ENCODE measurements around the gene MIGA1.

Gene MIGA1

DNA sequence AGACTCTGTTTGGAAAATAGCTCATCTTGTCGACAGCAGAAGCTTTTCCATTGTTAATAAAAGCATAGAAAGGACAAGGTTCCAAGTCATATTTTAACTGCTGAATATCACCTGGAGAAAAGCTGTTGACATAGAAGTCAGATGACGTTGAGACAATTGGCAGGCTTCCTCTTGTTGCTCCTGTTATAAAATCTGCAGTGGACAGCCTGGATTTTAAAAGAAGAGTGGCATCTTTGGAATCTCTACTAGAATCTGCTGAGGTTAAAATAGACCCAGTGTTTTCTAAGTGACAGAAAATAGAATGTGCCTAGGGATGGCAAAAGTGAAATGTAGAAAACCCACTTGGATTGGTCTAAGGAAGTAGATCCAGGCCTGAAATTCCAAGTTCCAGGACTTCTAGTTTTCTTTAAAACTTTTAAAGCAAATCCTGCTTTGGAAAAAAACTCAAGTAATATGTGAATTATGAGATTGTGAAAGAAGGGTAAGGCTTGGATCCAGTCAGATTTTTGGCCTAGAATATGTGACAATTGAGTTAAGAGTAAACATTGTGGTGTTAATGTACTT lies 55.4 kb downstream of the MIGA1 start:
- Histone ChIP-seq H3K4me3 (ENCODE audit: low read length) (no peak overlapping the region), H3K4me1 (ENCODE audit: insufficient read depth, low read length) (no peaks in the 10 kb centered on the region), H3K36me3 (ENCODE audit: insufficient read depth, low read length) (peaks cover 8% of the 10 kb centered on the region), H3K27me3 (ENCODE audit: insufficient read depth, low read length) (no peaks in the 10 kb centered on the region), H3K9me3 (ENCODE audit: low read length) (no peaks in the 10 kb centered on the region), H2AFZ (ENCODE audit: low read depth, low read length) (no peak overlapping the region)

- no peaks in the 10 kb centered on the region for H3K9me3 ChIP-seq (ENCODE audit: low read length)
- H3K4me3 ChIP-seq (ENCODE audit: low read length) = no peak overlapping the region
These were observed 62.1 kb downstream of the MIGA1 start for GRCh38 chr1:77841574-77841973.

GRCh38 chr1:77845951-77846350 lies 66.5 kb downstream of the MIGA1 start:
- peaks cover 2% of the 10 kb centered on the region for H3K9me3 ChIP-seq (ENCODE audit: low read length)
- H3K36me3 ChIP-seq (ENCODE audit: insufficient read depth, low read length) = peaks cover 4% of the 10 kb centered on the region
- no peaks in the 10 kb centered on the region for H3K4me1 ChIP-seq (ENCODE audit: insufficient read depth, low read length)
- H3K4me3 ChIP-seq (ENCODE audit: low read length) = no peak overlapping the region
- H3K27me3 ChIP-seq (ENCODE audit: insufficient read depth, low read length) = no peaks in the 10 kb centered on the region
- H2AFZ ChIP-seq (ENCODE audit: low read depth, low read length) = no peak overlapping the region

More at GRCh38 chr1:77841574-77841973, 62.1 kb downstream of the MIGA1 start:
- Histone ChIP-seq H2AFZ (ENCODE audit: low read depth, low read length) (no peak overlapping the region), H3K4me1 (ENCODE audit: insufficient read depth, low read length) (no peaks in the 10 kb centered on the region), H3K36me3 (ENCODE audit: insufficient read depth, low read length) (peaks cover 4% of the 10 kb centered on the region), H3K27me3 (ENCODE audit: insufficient read depth, low read length) (no peaks in the 10 kb centered on the region)

DNA sequence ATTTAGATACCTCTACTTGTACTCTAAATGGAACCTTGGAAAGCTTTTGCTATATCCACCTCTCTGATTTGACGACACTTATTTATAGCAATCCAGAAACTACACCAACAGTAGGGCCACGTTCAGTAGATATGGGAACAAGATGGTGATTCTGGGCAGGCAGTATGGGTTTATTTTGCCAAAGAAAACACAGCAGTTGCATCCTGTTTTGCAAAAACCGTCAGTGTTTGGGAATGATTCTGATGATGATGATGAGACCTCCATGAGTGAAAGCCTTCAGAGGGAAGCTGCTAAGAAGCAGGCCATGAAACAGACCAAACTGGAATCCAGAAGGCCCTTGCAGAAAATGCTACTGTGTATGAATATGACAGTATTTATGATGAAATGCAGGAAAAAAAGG lies 67.5 kb downstream of the MIGA1 start:
- Histone ChIP-seq H3K9me3 (ENCODE audit: low read length) (peaks cover 2% of the 10 kb centered on the region), H2AFZ (ENCODE audit: low read depth, low read length) (no peak overlapping the region), H3K27me3 (ENCODE audit: insufficient read depth, low read length) (no peaks in the 10 kb centered on the region), H3K4me1 (ENCODE audit: insufficient read depth, low read length) (no peaks in the 10 kb centered on the region), H3K4me3 (ENCODE audit: low read length) (no peak overlapping the region), H3K36me3 (ENCODE audit: insufficient read depth, low read length) (peaks cover 4% of the 10 kb centered on the region)

GRCh38 chr1:77847621-77848080 lies 68.2 kb downstream of the MIGA1 start:
- H3K36me3 ChIP-seq (ENCODE audit: insufficient read depth, low read length) = peaks cover 4% of the 10 kb centered on the region
- no peaks in the 10 kb centered on the region for H3K4me1 ChIP-seq (ENCODE audit: insufficient read depth, low read length)
- H3K27me3 ChIP-seq (ENCODE audit: insufficient read depth, low read length) = no peaks in the 10 kb centered on the region
- no peak overlapping the region for H3K4me3 ChIP-seq (ENCODE audit: low read length)
- peaks cover 2% of the 10 kb centered on the region for H3K9me3 ChIP-seq (ENCODE audit: low read length)
- no peak overlapping the region for H2AFZ ChIP-seq (ENCODE audit: low read depth, low read length)

DNA sequence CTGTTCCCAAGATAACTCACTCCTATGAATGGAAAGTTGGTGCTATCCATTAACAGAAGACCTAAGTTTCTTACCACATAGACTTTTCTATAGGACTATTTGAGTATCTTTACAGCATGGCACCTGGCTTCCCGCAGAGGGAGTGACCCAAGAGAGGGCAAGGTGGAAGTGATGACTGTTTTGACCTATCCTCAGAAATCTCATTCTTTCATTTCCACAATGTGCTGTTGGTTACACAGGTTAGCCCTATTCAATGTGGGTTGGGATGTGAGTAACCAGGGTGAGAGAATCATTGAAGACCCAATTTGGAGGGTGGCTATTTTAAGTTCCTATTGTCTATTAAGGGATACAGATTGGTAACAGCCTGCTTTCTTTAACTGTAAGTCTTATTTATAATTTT lies 70.6 kb downstream of the MIGA1 start:
- Histone ChIP-seq H3K4me1 (ENCODE audit: insufficient read depth, low read length) (no peaks in the 10 kb centered on the region), H3K4me3 (ENCODE audit: low read length) (no peak overlapping the region), H2AFZ (ENCODE audit: low read depth, low read length) (no peak overlapping the region), H3K27me3 (ENCODE audit: insufficient read depth, low read length) (no peaks in the 10 kb centered on the region), H3K9me3 (ENCODE audit: low read length) (peaks cover 2% of the 10 kb centered on the region), H3K36me3 (ENCODE audit: insufficient read depth, low read length) (peaks cover 2% of the 10 kb centered on the region)

DNA sequence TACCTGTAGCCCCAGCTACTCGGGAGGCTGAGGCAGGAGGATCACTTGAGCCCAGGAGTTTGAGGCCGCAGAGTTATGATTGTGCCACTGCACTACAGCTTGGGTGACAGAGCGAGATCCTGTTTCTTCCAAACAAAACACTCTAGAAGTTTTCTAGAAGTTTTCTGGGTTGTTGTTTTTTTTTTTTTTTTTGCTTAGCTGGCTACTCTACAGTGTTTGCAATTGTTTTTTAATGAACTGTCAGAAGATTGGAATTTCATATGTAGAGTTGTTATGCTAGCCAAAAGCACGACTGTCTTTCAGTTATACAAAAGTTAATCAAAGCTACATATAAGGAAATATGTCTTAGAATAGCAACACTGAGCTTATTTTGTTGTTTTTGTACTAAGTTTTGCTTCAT lies 78.1 kb downstream of the MIGA1 start:
- Histone ChIP-seq H2AFZ (ENCODE audit: low read depth, low read length) (no peak overlapping the region), H3K36me3 (ENCODE audit: insufficient read depth, low read length) (peaks cover 8% of the 10 kb centered on the region), H3K9me3 (ENCODE audit: low read length) (no peaks in the 10 kb centered on the region), H3K4me3 (ENCODE audit: low read length) (no peak overlapping the region), H3K27me3 (ENCODE audit: insufficient read depth, low read length) (no peaks in the 10 kb centered on the region), H3K4me1 (ENCODE audit: insufficient read depth, low read length) (no peaks in the 10 kb centered on the region)

GRCh38 chr1:77858725-77859124 lies 79.3 kb downstream of the MIGA1 start:
- Histone ChIP-seq H3K36me3 (ENCODE audit: insufficient read depth, low read length) (peaks cover 10% of the 10 kb centered on the region), H3K4me1 (ENCODE audit: insufficient read depth, low read length) (no peaks in the 10 kb centered on the region), H3K27me3 (ENCODE audit: insufficient read depth, low read length) (no peaks in the 10 kb centered on the region), H3K4me3 (ENCODE audit: low read length) (no peak overlapping the region), H3K9me3 (ENCODE audit: low read length) (no peaks in the 10 kb centered on the region), H2AFZ (ENCODE audit: low read depth, low read length) (no peak overlapping the region)

GRCh38 chr1:77859248-77859647 lies 79.8 kb downstream of the MIGA1 start:
- H3K4me3 ChIP-seq (ENCODE audit: low read length) = no peak overlapping the region
- H3K27me3 ChIP-seq (ENCODE audit: insufficient read depth, low read length) = no peaks in the 10 kb centered on the region

GRCh38 chr1:77866296-77866695 lies 86.8 kb downstream of the MIGA1 start:
- no peaks in the 10 kb centered on the region for H3K4me1 ChIP-seq (ENCODE audit: insufficient read depth, low read length)
- no peaks in the 10 kb centered on the region for H3K27me3 ChIP-seq (ENCODE audit: insufficient read depth, low read length)
- no peak overlapping the region for H2AFZ ChIP-seq (ENCODE audit: low read depth, low read length)
- no peaks in the 10 kb centered on the region for H3K9me3 ChIP-seq (ENCODE audit: low read length)
- H3K36me3 ChIP-seq (ENCODE audit: insufficient read depth, low read length) = peaks cover 17% of the 10 kb centered on the region
- no peak overlapping the region for H3K4me3 ChIP-seq (ENCODE audit: low read length)

More at GRCh38 chr1:77859248-77859647, 79.8 kb downstream of the MIGA1 start:
- Histone ChIP-seq H3K36me3 (ENCODE audit: insufficient read depth, low read length) (peaks cover 10% of the 10 kb centered on the region), H3K9me3 (ENCODE audit: low read length) (no peaks in the 10 kb centered on the region), H2AFZ (ENCODE audit: low read depth, low read length) (no peak overlapping the region), H3K4me1 (ENCODE audit: insufficient read depth, low read length) (no peaks in the 10 kb centered on the region)

DNA sequence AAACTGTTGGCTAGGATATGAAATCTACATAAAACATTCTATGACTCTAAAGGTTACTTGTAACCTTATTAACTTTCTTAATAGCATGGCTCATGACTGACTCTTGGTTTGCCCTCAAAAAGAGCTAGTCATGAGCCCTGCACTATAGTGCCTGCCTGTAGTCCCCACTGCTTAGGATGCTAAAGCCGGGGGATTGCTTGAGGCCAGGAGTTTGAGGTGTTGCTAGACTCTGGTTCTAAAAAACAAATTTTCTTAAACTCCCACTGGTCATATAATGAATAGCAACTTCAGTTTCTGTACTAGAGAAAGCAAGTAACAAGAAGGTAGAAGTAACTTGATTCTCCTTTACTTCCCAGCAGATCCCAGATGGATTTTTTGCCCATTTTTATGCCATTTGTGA lies 93.2 kb downstream of the MIGA1 start:
- H3K27me3 ChIP-seq (ENCODE audit: insufficient read depth, low read length) = no peaks in the 10 kb centered on the region
- H2AFZ ChIP-seq (ENCODE audit: low read depth, low read length) = no peak overlapping the region
- H3K9me3 ChIP-seq (ENCODE audit: low read length) = no peaks in the 10 kb centered on the region
- no peak overlapping the region for H3K4me3 ChIP-seq (ENCODE audit: low read length)
- peaks cover 8% of the 10 kb centered on the region for H3K36me3 ChIP-seq (ENCODE audit: insufficient read depth, low read length)
- H3K4me1 ChIP-seq (ENCODE audit: insufficient read depth, low read length) = no peaks in the 10 kb centered on the region

GRCh38 chr1:77873461-77873860 lies 94.0 kb downstream of the MIGA1 start:
- Histone ChIP-seq H3K4me1 (ENCODE audit: insufficient read depth, low read length) (no peaks in the 10 kb centered on the region), H3K36me3 (ENCODE audit: insufficient read depth, low read length) (peaks cover 5% of the 10 kb centered on the region), H3K4me3 (ENCODE audit: low read length) (no peak overlapping the region), H2AFZ (ENCODE audit: low read depth, low read length) (no peak overlapping the region), H3K27me3 (ENCODE audit: insufficient read depth, low read length) (no peaks in the 10 kb centered on the region), H3K9me3 (ENCODE audit: low read length) (no peaks in the 10 kb centered on the region)

DNA sequence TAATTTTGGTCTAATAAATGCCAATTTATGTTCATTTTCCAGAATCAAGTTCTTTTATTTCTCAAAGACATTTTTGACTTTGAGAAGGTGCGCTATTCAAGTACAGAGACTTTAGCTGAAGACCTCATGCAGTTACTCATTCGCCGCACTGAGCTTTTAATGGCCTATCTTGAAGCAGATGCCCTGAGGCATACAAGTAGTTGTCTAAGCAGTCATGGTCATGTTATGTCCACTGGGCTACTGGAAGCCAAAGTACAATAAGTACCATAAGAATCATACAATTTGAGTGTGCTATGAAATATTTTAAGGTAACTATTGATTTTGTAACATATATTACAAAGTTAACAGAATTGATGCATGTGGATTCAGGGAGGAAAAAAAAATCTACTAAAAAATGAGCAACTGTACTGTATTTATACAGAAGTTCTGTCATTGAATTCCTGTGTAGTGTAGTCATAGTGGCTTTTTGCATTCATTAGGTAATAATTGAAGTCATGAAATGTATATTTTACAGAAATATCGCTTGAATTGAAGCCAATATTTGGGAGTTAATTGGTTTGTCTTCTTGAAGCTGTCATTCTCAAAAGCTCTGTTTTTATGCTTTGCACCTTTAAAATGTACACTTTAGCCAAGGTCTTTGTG lies 95.5 kb downstream of the MIGA1 start:
- Histone ChIP-seq H2AFZ (ENCODE audit: low read depth, low read length) (no peak overlapping the region), H3K27me3 (ENCODE audit: insufficient read depth, low read length) (no peaks in the 10 kb centered on the region), H3K9me3 (ENCODE audit: low read length) (no peaks in the 10 kb centered on the region), H3K4me1 (ENCODE audit: insufficient read depth, low read length) (no peaks in the 10 kb centered on the region), H3K4me3 (ENCODE audit: low read length) (no peak overlapping the region), H3K36me3 (ENCODE audit: insufficient read depth, low read length) (peaks cover 5% of the 10 kb centered on the region)

GRCh38 chr1:77876884-77877283 lies 97.4 kb downstream of the MIGA1 start:
- H2AFZ ChIP-seq (ENCODE audit: low read depth, low read length) = no peak overlapping the region
- no peaks in the 10 kb centered on the region for H3K4me1 ChIP-seq (ENCODE audit: insufficient read depth, low read length)
- no peaks in the 10 kb centered on the region for H3K27me3 ChIP-seq (ENCODE audit: insufficient read depth, low read length)
- no peak overlapping the region for H3K4me3 ChIP-seq (ENCODE audit: low read length)
- H3K9me3 ChIP-seq (ENCODE audit: low read length) = no peaks in the 10 kb centered on the region
- peaks cover 5% of the 10 kb centered on the region for H3K36me3 ChIP-seq (ENCODE audit: insufficient read depth, low read length)
